Stimulated activated naive CD8-positive, alpha-beta T cell treated with anti-CD3 and anti-CD28 coated beads, Interleukin-15, Interleukin-2, amounts not matched to agents 100 ng/mL and 50 ng/mL, for 24 hours (primary cell): Measurements from ENCODE around the gene PRAMEF15.
"Not testable (repeated sequence)": the region's sequence is repeated elsewhere in the genome, so short reads cannot be mapped to it uniquely, and the experiment has no call there.

Source experiments
- H3K27ac Mint-ChIP-seq: one replicate; pipeline ENCODE4 v1.8.0; 2021; ENCODE audit warnings: mild to moderate bottlenecking, mixed read lengths
- H3K27me3 Mint-ChIP-seq: one replicate; pipeline ENCODE4 v1.8.0; 2021; ENCODE audit warnings: mixed read lengths
- H3K36me3 Mint-ChIP-seq: one replicate; pipeline ENCODE4 v1.8.0; 2021; ENCODE audit warnings: low read depth, mixed read lengths
- H3K4me1 Mint-ChIP-seq: one replicate; pipeline ENCODE4 v1.8.0; 2021; ENCODE audit warnings: low read depth, mixed read lengths
- H3K4me3 Mint-ChIP-seq: one replicate; pipeline ENCODE4 v1.8.0; 2021; ENCODE audit warnings: mild to moderate bottlenecking, mixed read lengths
- H3K9me3 Mint-ChIP-seq: one replicate; pipeline ENCODE4 v1.8.0; 2021; ENCODE audit warnings: mixed read lengths

PRAMEF15 gene

GRCh38 chr1:13366536-13366935 lies 51.2 kb downstream of the PRAMEF15 start:
- H3K9me3 Mint-ChIP-seq, H3K27ac Mint-ChIP-seq, H3K27me3 Mint-ChIP-seq, H3K4me1 Mint-ChIP-seq, H3K36me3 Mint-ChIP-seq, H3K4me3 Mint-ChIP-seq: not testable (repeated sequence)

DNA sequence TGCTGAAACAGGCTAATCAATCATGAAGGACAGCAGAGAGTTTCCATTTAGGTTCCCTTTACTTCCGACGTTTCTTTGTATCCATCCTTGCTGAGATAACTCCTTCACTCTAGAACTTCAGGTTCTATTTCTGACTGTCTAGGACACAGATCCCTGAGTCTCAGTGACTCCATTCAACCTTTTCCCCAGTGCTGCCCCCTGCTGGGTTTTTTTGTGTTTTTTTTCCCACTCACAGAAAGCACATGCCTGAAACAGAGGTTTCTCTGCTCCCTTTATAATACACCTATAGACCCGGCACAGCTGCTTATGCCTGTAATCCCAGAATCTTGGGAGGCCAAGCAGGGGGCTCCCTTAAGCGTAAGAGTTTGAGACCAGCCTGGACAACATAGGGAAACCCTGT lies 53.2 kb downstream of the PRAMEF15 start:
- not testable (repeated sequence) for H3K27ac Mint-ChIP-seq, H3K27me3 Mint-ChIP-seq, H3K36me3 Mint-ChIP-seq, H3K4me3 Mint-ChIP-seq, H3K9me3 Mint-ChIP-seq, H3K4me1 Mint-ChIP-seq
